SK-N-SH treated with all-trans-retinoic acid at 6 μM for 48 hours (cell line): Measurements from ENCODE around the gene GCC1.

Experiments used
- ATAC-seq: fragments of 200-7000 bp; cut with Tn5 transposase; 3 replicates; pipeline ENCODE4 v1.9.1; 2020; ENCODE audit warnings: mild to moderate bottlenecking, moderate library complexity
- BACH2 ChIP-seq: fragments of 250-450 bp; sonication (Bioruptor Pico); IDR thresholded peaks from 2 replicates; pipeline ENCODE4 v1.9.0; 2021; ENCODE audit warnings: mild to moderate bottlenecking, borderline replicate concordance
- CSDC2 ChIP-seq: fragments of 250-450 bp; sonication (Bioruptor Pico); IDR thresholded peaks from 2 replicates; pipeline ENCODE4 v1.5.0; 2020; ENCODE audit warnings: mild to moderate bottlenecking, moderate library complexity
- CSRNP3 ChIP-seq: fragments of 250-450 bp; sonication (Bioruptor Pico); IDR thresholded peaks from 2 replicates; pipeline ENCODE4 v1.5.1; 2021; ENCODE audit warnings: mild to moderate bottlenecking, moderate library complexity
- ISL1 ChIP-seq: fragments of 250-450 bp; sonication (Bioruptor Pico); IDR thresholded peaks from 2 replicates; pipeline ENCODE4 v2.1.2; 2022; ENCODE audit warnings: mild to moderate bottlenecking, moderate library complexity
- OSR1 ChIP-seq: fragments of 250-450 bp; sonication (Bioruptor Pico); IDR thresholded peaks from 2 replicates; pipeline ENCODE4 v1.8.0; 2022; ENCODE audit warnings: moderate library complexity, mild to moderate bottlenecking, inconsistent platforms
- PATZ1 ChIP-seq: fragments of 250-450 bp; sonication (Bioruptor Pico); IDR thresholded peaks from 2 replicates; pipeline ENCODE4 v1.8.0; 2020; ENCODE audit warnings: mild to moderate bottlenecking, moderate library complexity, borderline replicate concordance
- PPARA ChIP-seq: fragments of 250-450 bp; sonication (Bioruptor Pico); IDR thresholded peaks from 2 replicates; pipeline ENCODE4 v1.5.0; 2020; ENCODE audit warnings: mild to moderate bottlenecking, borderline replicate concordance
- RARB ChIP-seq: fragments of 250-450 bp; sonication (Bioruptor Pico); IDR thresholded peaks from 2 replicates; pipeline ENCODE4 v1.8.0; 2021; ENCODE audit warnings: mild to moderate bottlenecking, moderate library complexity
- SNAI2 ChIP-seq: fragments of 250-450 bp; sonication (Bioruptor Pico); IDR thresholded peaks from 2 replicates; pipeline ENCODE4 v1.5.0; 2020; ENCODE audit warnings: mild to moderate bottlenecking, moderate library complexity
- TSHZ2 ChIP-seq: fragments of 250-450 bp; sonication (Bioruptor Pico); IDR thresholded peaks from 2 replicates; pipeline ENCODE4 v1.5.0; 2020; ENCODE audit warnings: mild to moderate bottlenecking, moderate library complexity
- ZFP3 ChIP-seq: fragments of 250-450 bp; sonication (Bioruptor Pico); IDR thresholded peaks from 2 replicates; pipeline ENCODE4 v1.5.0; 2020; ENCODE audit warnings: mild to moderate bottlenecking, moderate library complexity
- ZFP30 ChIP-seq: fragments of 450-650 bp; formaldehyde crosslinking; IDR thresholded peaks from 2 replicates; pipeline ENCODE4 v1.5.0; 2022; ENCODE audit warnings: mild to moderate bottlenecking, moderate library complexity
- ZNF565 ChIP-seq: fragments of 450-650 bp; formaldehyde crosslinking; conservative IDR thresholded peaks from 2 replicates; pipeline ENCODE4 v1.5.0; 2020; ENCODE audit warnings: low read depth, mild to moderate bottlenecking, moderate library complexity
- ZNF70 ChIP-seq: fragments of 450-650 bp; formaldehyde crosslinking; IDR thresholded peaks from 2 replicates; pipeline ENCODE4 v1.5.0; 2020; ENCODE audit warnings: mild to moderate bottlenecking, moderate library complexity
- ZNF8 ChIP-seq: fragments of 450-650 bp; formaldehyde crosslinking; IDR thresholded peaks from 2 replicates; pipeline ENCODE4 v1.5.0; 2020; ENCODE audit warnings: mild to moderate bottlenecking, moderate library complexity
- TF ChIP-seq, protein P1 (sequence below): fragments of 250-450 bp; sonication (Bioruptor Pico); IDR thresholded peaks from 2 replicates; pipeline ENCODE4 v1.8.0; 2021; ENCODE audit warnings: low read depth, mild to moderate bottlenecking, moderate library complexity, borderline replicate concordance

Gene GCC1

GRCh38 chr7:127581716-127582115, 3.7 kb downstream of the GCC1 start (continued):
- TF ChIP-seq, protein P1, sequence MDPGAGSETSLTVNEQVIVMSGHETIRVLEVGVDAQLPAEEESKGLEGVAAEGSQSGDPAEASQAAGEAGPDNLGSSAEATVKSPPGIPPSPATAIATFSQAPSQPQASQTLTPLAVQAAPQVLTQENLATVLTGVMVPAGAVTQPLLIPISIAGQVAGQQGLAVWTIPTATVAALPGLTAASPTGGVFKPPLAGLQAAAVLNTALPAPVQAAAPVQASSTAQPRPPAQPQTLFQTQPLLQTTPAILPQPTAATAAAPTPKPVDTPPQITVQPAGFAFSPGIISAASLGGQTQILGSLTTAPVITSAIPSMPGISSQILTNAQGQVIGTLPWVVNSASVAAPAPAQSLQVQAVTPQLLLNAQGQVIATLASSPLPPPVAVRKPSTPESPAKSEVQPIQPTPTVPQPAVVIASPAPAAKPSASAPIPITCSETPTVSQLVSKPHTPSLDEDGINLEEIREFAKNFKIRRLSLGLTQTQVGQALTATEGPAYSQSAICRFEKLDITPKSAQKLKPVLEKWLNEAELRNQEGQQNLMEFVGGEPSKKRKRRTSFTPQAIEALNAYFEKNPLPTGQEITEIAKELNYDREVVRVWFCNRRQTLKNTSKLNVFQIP (CRISPR knock-in tag) = no peak

GRCh38 chr7:127580612-127581011, 4.8 kb downstream of the GCC1 start:
- TF ChIP-seq ZFP3 (no peak), ZNF8 (CRISPR knock-in tag) (no peak), OSR1 (CRISPR knock-in tag) (no peak), BACH2 (CRISPR knock-in tag) (no peak)

GRCh38 chr7:127578711-127579275, 6.6 kb downstream of the GCC1 start:
- ATAC-seq = peak; percentile 26

More at GRCh38 chr7:127580612-127581011, 4.8 kb downstream of the GCC1 start:
- no peak for ATAC-seq

DNA sequence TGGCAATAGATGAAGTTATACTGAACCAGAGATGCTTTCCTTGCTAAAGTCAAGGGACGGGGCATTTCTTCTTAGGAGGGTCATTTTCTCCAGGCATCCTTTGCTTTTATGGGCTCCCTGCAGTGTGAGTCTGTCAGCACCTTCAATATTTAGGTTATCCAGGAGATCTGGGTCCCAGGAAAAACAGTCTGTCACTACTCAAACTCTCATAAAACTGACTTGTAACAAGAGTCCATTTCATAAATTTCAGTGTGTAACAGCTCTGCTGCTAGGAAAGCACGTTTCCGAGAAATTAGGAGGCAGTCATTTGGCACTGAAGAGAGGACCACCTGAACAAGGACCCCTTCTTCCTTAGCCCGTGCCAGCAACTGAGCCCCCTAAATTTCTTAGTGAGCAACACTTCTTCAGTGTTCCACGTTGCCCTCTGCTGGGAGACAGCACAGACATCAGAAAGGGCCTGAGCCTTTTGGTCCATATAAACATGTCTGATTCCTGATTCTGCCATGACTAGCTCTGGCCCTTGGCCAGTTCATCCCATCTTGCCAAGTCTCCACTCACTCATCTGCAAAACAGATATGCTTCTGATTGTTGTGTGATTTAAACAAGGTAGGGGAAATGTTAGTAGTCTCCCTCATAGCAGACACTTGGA, 7.2 kb downstream of the GCC1 start:
- ATAC-seq = peak; percentile 67

More at GRCh38 chr7:127578711-127579275, 6.6 kb downstream of the GCC1 start:
- TF ChIP-seq RARB (no peak), ISL1 (CRISPR knock-in tag) (peak; percentile 65), CSRNP3 (0 out of 2 replicates have a peak, but pooled peaks have one; percentile 10)

More for the DNA sequence above, 7.2 kb downstream of the GCC1 start:
- no peak for TF ChIP-seq SNAI2 (CRISPR knock-in tag)
- TF ChIP-seq CSDC2 (CRISPR knock-in tag) = no peak
- no peak for TF ChIP-seq ZNF565
- TF ChIP-seq RARB = no peak
- TF ChIP-seq OSR1 (CRISPR knock-in tag) = no peak
- no peak for TF ChIP-seq ZNF70
- no peak for TF ChIP-seq PPARA (CRISPR knock-in tag)
- TF ChIP-seq PATZ1 = no peak
- TF ChIP-seq ZFP3 = no peak
- no peak for TF ChIP-seq TSHZ2
- no peak for TF ChIP-seq ZFP30 (CRISPR knock-in tag)
- TF ChIP-seq, all 23 proteins: peak for 0
